ENCODE results near the gene TPCN2. TPM values are rescaled to one million over a fixed set of nuclear protein-coding genes. Genes with fewer than 3 reads are reported as not detected.

TPCN2 gene
- total RNA-seq, 6 experiments from 2014 or later, result 8.0 to 11.2 (median 9.0) TPM

DNA sequence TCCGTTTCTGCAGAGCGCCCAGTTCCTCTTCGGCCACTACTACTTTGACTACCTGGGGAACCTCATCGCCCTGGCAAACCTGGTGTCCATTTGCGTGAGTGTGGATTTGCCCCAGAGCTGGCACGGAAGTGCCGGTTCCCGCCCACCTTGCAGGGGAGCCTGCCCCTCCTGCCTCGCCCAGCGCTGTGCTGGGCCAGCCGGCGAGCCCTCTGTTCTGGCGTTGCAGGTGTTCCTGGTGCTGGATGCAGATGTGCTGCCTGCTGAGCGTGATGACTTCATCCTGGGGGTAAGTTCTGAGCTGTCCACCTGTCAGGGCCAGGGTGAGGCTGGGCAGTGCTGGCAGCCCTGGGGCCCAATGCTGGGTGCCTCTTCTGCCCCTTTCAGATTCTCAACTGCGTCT is 29.8 kb downstream of the TPCN2 start:
- H3K4me3 Mint-ChIP-seq, result no peak overlapping the region
- peaks cover 11% of the 10 kb centered on the region for H3K36me3 Mint-ChIP-seq (ENCODE audit: low read depth)
- DNase-seq, result no peak
- TF ChIP-seq, protein P1, sequence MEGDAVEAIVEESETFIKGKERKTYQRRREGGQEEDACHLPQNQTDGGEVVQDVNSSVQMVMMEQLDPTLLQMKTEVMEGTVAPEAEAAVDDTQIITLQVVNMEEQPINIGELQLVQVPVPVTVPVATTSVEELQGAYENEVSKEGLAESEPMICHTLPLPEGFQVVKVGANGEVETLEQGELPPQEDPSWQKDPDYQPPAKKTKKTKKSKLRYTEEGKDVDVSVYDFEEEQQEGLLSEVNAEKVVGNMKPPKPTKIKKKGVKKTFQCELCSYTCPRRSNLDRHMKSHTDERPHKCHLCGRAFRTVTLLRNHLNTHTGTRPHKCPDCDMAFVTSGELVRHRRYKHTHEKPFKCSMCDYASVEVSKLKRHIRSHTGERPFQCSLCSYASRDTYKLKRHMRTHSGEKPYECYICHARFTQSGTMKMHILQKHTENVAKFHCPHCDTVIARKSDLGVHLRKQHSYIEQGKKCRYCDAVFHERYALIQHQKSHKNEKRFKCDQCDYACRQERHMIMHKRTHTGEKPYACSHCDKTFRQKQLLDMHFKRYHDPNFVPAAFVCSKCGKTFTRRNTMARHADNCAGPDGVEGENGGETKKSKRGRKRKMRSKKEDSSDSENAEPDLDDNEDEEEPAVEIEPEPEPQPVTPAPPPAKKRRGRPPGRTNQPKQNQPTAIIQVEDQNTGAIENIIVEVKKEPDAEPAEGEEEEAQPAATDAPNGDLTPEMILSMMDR (IDR thresholded peaks at IDR 0.05), result no peak
- H3K4me1 Mint-ChIP-seq (ENCODE audit: low read depth), result peaks cover 34% of the 10 kb centered on the region
- no peak overlapping the region for H3K27ac Mint-ChIP-seq
- H3K9me3 Mint-ChIP-seq, result no peaks in the 10 kb centered on the region
- H3K27me3 Mint-ChIP-seq (ENCODE audit: insufficient read depth), result 0 out of 2 replicates have a peak, but pooled peaks cover 3% of the 10 kb centered on the region

DNA sequence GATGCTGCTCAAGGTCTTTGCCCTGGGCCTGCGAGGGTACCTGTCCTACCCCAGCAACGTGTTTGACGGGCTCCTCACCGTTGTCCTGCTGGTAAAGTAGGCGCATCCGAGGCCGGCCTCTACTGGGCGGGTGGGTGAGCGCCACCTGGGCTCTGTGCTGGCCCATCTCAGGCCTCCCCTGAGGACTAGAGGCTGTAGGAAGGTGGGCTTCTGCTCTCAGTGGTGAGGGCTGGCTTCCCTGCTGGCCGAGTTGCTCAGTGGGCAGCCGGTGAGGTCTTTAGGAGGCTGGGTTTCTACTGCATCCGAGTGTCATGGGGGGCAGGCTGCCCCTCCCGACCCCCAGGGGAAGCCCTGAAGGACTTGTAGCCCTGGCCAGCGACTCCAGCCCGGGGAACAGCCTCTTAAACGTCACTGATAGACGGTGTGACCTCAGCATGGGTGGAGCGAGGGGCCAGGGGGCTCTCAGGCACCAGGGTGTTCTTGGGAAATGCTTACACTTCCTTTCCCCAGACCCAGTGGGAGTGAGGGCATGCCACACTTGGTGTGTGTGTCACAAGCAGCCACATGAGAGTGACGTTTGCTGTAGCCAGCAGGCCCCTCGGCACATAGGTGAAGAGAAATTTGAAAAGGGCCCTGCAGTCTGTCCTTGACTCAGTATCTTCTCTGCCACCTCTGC is 30.3 kb downstream of the TPCN2 start:
- no peak overlapping the region for H3K4me3 Mint-ChIP-seq
- H3K9me3 Mint-ChIP-seq, result no peaks in the 10 kb centered on the region
- TF ChIP-seq, protein P1 (IDR thresholded peaks at IDR 0.05), result no peak
- no peak overlapping the region for H3K27ac Mint-ChIP-seq
- H3K27me3 Mint-ChIP-seq (ENCODE audit: insufficient read depth), result 0 out of 2 replicates have a peak, but pooled peaks cover 3% of the 10 kb centered on the region
- peaks cover 33% of the 10 kb centered on the region for H3K4me1 Mint-ChIP-seq (ENCODE audit: low read depth)
- peaks cover 11% of the 10 kb centered on the region for H3K36me3 Mint-ChIP-seq (ENCODE audit: low read depth)
- no peak for DNase-seq

DNA sequence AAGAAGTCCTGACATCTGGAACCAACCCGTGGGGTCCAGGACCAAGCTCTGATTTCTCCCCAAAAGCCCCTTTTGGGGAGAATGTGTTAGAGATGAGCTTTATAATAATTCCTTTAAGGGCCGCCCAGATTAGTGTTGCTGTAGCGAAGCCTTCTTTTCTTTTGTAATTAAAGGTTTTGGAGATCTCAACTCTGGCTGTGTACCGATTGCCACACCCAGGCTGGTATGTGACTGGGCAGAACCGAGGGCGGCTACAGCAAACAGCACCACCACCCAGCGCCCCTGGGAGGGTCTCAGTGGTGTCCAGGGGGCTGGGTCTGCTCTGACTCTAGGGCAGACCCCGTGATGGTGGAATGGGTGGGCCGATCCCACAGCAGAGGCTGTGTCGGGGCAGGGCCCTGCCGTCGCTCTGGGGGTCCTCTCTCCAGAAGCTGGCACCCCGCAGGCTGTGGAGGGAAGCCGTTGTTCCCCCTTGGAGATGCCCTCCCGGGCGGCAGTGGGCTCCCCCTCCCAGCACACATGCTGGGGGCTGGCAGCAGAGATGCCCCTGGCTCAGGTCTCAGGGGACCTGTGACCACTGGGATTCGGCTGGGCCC is 31.0 kb downstream of the TPCN2 start:
- Mint-ChIP-seq H3K27me3 (ENCODE audit: insufficient read depth) (0 out of 2 replicates have a peak, but pooled peaks cover 3% of the 10 kb centered on the region), H3K4me1 (ENCODE audit: low read depth) (peaks cover 26% of the 10 kb centered on the region), H3K27ac (peak overlapping the region; percentile 94), H3K9me3 (no peaks in the 10 kb centered on the region), H3K4me3 (no peak overlapping the region), H3K36me3 (ENCODE audit: low read depth) (peaks cover 11% of the 10 kb centered on the region)
- TF ChIP-seq, protein P1 (IDR thresholded peaks at IDR 0.05), result no peak
- DNase-seq, result no peak

DNA sequence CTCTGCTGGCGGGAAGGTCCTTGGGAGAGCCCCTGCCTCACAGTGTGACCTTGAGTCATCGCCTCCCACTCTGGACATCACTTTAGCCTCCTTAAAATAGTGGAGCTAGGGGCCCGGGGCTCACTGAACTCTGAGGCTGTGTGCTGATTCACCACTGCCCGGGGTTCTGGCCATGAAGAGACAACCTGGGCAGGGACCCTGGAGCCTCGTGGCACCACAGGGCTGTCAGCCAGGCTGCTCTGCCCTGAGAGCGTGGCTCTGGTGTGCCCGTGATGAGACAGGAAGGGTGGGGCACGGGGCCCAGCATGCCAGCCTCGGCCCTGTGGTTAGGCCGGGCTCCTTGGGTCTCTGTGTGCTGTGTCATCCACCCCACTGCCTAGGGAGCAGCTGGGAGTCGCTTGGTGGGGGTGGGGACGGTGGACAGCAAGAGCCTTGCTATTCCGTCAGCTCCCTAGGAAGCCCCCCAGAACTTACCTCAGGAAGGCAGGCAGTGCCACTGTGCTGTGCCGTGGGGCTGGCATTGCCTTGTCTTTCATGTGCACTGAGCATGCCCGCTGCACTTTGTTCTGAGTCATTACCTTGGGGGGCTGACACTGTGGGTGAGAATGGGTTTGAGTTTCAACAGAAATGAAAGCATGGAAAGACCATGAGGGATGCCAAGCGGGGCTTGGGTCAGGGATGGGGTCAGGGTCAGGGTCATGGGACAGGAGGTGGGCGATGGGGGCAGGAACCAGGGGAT is 31.7 kb downstream of the TPCN2 start:
- H3K9me3 Mint-ChIP-seq, result no peaks in the 10 kb centered on the region
- peak overlapping the region; percentile 94 for H3K27ac Mint-ChIP-seq
- no peak overlapping the region for H3K4me3 Mint-ChIP-seq
- 0 out of 2 replicates have a peak, but pooled peaks cover 3% of the 10 kb centered on the region for H3K27me3 Mint-ChIP-seq (ENCODE audit: insufficient read depth)
- DNase-seq, result peak; percentile 65
- TF ChIP-seq, protein P1 (IDR thresholded peaks at IDR 0.05), result no peak
- H3K36me3 Mint-ChIP-seq (ENCODE audit: low read depth), result peaks cover 11% of the 10 kb centered on the region
- peaks cover 19% of the 10 kb centered on the region for H3K4me1 Mint-ChIP-seq (ENCODE audit: low read depth)

DNA sequence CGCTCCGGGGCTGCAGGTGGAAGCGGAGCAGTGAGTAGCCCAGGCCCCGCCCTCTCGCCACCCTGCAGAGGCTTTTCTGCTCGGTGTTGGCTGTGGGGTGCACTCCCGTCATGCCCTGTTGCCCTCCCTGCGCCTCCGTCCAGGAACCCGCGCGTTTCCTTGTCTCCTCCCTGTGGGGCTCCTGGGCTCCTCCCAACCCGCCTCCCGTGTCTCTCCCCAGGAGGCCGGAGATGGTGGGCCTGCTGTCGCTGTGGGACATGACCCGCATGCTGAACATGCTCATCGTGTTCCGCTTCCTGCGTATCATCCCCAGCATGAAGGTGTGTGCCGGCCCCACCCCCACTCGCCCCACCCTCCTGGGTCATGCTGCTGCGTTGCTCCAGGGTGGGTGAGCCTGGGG is 32.4 kb downstream of the TPCN2 start:
- H3K27me3 Mint-ChIP-seq (ENCODE audit: insufficient read depth), result 0 out of 2 replicates have a peak, but pooled peaks cover 3% of the 10 kb centered on the region
- TF ChIP-seq, protein P1 (IDR thresholded peaks at IDR 0.05), result no peak
- DNase-seq, result no peak

More for the DNA sequence above, 32.4 kb downstream of the TPCN2 start:
- no peak overlapping the region for H3K27ac Mint-ChIP-seq
- H3K36me3 Mint-ChIP-seq (ENCODE audit: low read depth), result peaks cover 11% of the 10 kb centered on the region
- no peak overlapping the region for H3K4me3 Mint-ChIP-seq
- no peaks in the 10 kb centered on the region for H3K9me3 Mint-ChIP-seq
- peaks cover 12% of the 10 kb centered on the region for H3K4me1 Mint-ChIP-seq (ENCODE audit: low read depth)

Data from HFFc6 (cell line).